GM18858 (cell line): Measurements from ENCODE around the gene KAZALD1.
A peak's percentile ranks its signal among the peaks of the same experiment; 100 is the strongest.

ENCODE experiments used
- ATAC-seq: cut with Tn5 transposase; IDR thresholded peaks from one replicate; pipeline ENCODE4 v1.9.1; 2021; ENCODE audit not compliant: unreplicated experiment

KAZALD1 gene, protein sequence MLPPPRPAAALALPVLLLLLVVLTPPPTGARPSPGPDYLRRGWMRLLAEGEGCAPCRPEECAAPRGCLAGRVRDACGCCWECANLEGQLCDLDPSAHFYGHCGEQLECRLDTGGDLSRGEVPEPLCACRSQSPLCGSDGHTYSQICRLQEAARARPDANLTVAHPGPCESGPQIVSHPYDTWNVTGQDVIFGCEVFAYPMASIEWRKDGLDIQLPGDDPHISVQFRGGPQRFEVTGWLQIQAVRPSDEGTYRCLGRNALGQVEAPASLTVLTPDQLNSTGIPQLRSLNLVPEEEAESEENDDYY

DNA sequence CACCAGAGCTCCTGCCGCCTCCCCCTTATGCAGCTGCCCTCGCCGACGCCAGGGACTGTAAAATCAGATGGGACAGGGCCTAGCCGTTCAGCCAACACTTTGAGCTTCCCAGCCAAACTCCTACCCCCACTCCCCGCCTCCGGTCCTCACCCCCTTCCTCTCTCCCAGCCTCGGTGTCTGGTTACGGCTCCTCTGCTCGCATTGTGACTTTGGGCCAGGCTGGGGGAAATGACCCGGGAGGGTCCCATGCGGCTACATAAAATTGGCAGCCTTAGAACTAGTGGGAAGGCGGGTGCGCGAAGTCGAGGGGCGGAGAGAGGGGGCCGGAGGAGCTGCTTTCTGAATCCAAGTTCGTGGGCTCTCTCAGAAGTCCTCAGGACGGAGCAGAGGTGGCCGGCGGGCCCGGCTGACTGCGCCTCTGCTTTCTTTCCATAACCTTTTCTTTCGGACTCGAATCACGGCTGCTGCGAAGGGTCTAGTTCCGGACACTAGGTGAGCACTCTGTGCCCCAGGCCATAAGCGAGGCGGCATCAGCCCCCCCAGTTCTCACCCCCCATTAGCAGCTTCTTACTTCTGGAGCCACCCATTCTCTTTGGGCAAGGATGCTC, at the start of gene KAZALD1:
Gene KAZALD1 (plus strand): TSS at position 366 of the 608 bp plus-strand sequence. CDS start 604 bp downstream, outside the sequence.
- no peak for ATAC-seq

DNA sequence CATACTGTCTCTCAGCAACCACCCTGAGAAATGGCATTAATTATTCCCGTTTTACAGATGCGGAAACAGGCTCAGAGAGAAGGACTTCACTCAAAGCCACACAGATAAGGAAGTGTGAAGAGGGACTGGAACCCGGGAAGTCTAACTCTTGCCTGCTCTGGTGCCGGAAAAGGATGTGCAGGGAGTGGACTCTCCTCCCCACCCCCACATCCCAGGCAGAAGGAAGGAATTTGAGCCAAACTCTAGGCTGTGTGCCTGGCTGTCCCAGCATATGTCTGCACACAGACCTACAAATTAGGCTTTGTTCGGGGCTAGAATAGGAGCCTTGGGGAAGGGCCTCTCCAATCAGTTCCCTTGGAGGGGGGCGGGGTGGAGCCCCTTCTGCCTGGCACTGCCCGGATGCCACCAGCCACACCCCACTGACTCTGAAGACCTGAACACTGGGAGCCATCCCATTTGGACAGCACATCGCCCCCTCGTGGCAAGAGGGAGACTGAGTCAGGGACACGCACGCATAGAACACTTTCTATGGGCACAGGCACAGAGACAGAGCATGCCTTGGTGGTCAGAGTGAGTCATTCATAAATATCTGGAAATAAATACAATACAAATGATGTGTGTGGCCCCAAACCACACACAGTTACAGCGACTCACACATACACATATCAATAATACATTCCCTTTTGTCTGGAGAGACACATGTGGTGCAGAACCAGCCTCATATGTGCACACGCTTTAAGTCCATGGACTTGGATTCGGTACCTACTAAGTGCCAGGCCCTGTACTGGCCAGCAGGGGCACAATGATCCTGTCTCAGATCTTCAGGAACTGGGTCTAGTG, 49.0 kb upstream of the KAZALD1 start:
- ATAC-seq = peak; percentile 71

- no peak for ATAC-seq
Measured at GRCh38 chr10:101013365-101013825, 48.4 kb upstream of the KAZALD1 start.

- ATAC-seq = no peak
Measured at GRCh38 chr10:101014230-101014884, 47.4 kb upstream of the KAZALD1 start.

GRCh38 chr10:101014966-101015581, 46.7 kb upstream of the KAZALD1 start:
- ATAC-seq = no peak

DNA sequence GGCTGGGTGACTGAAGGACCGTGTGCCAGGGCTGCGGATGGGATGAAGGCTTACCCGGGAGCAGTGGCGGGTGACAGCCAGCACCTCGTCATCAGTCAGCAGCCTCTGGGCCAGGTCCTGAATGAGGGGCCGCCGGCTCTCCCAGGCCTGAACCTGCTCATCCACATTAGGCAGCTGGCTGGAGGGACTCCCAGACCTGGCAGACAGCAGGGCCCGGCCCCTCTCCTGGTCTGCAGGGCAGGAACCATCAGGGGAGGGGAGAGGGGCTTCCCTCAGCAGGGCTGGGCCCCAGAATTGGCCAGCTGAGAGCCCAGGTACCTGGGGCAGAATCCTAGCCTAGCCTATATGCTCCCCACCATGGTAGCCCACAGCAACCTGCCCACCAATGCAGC, 46.2 kb upstream of the KAZALD1 start:
- no peak for ATAC-seq

DNA sequence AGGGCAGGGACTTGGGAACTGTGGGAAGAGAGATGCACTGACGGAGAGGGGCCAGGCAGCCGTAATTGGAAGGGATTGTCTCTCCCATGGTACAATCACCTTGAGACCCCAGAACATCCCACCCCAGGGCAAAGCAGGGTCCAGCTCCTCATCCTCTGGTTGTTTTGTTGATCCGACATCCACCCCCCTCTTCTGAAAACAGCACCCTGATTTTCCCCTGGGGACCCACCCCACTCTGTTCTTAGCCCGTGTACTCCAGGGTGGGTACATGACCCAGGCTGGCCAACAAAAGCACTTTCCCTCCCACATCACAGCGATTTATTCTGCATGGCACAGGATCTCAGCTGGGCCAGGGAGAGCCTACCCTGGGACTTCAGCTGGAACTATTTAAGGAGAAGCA, 45.0 kb upstream of the KAZALD1 start:
- ATAC-seq = no peak

DNA sequence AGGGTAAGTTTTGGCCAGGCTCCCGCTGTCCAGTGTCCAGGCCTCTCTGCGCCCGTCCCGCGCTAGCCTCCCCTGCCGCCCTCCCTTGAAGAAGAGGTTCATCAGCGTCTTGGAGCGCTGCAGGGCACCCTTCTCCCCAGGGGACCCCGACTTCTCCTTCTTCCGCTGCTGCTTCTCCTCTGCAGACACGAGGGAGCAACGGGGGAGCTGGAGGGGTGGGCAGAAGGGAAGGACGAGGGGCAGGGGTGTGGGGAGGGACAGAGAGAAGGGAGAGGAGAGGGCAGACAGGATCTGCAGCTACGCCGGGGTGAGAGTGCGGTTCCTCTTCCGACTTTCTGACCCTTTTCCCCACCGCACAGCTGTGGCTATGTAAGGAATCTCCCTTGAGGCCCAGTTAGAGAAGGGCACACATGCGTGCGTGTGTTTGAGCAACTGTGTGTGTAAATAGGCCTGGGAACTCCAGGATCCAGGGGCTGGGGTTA, 43.6 kb upstream of the KAZALD1 start:
- no peak for ATAC-seq

- no peak for ATAC-seq
Measured at GRCh38 chr10:101018600-101019439, 43.0 kb upstream of the KAZALD1 start.

DNA sequence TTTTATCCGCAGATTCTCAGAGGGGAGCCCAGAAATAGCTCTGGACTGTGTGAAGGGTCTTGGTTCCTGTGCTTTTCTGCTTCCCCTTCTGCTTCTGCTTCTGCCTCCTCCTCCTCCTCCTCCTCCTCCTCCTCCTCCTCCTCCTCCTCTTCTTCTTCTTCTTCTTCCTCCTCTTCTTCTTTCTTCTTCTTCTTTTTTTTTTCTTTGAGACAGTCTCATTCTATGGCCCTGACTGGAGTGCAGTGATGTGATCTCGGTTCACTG, 42.4 kb upstream of the KAZALD1 start:
- ATAC-seq = no peak

DNA sequence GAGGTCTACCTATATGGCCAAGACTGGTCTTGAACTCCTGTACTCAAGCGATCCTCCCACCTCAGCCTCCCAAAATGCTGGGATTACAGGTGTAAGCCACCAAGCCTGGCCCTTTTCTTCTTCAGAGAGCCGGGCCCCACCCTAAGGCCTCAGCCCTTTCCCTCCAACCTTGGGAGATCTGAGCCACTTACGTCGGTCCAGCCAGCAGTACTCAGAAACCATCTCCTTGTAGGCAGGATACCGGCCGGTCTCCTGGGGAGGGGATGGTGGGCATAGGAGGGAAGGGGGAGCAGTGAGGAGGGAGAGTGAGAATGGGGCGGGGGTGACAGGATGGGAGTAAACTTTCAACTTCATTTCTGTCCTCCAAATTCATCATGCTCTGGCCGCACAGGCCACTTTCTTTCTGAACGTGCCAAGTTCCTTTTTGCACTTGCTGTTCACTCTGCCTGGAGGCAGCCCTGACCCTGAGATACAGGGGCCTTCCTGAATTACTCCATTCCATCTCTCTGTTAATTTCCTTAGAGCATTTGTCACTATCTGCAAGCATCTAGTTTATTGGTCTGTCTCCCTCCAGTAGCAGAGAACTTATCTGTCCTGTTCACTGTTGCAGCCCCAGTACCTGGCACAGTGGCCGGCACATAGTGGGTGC, 41.2 kb upstream of the KAZALD1 start:
- no peak for ATAC-seq

DNA sequence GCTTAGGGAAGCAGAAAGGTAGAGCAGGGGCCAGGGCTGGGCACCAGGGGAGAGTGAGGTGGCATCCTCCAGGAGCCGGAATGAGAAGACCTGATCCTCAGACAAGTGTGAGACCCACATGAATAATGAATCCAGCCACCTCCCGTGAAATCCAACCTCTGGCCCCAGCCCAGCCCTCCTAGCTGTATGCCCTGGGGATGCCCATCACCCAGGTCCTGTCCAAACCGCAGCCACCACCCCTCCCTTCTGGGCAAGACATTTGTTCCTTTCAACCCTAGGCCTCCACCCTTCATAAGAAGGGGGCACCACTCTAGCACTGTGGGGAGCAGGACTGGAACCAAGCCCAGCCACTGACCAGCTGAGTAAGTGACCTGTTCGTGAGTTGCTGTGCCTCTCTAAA, 40.5 kb upstream of the KAZALD1 start:
- no peak for ATAC-seq

GRCh38 chr10:101021692-101022251, 40.0 kb upstream of the KAZALD1 start:
- no peak for ATAC-seq

GRCh38 chr10:101022967-101023705, 38.7 kb upstream of the KAZALD1 start:
- no peak for ATAC-seq

GRCh38 chr10:101027106-101027720, 34.6 kb upstream of the KAZALD1 start:
- ATAC-seq = no peak

DNA sequence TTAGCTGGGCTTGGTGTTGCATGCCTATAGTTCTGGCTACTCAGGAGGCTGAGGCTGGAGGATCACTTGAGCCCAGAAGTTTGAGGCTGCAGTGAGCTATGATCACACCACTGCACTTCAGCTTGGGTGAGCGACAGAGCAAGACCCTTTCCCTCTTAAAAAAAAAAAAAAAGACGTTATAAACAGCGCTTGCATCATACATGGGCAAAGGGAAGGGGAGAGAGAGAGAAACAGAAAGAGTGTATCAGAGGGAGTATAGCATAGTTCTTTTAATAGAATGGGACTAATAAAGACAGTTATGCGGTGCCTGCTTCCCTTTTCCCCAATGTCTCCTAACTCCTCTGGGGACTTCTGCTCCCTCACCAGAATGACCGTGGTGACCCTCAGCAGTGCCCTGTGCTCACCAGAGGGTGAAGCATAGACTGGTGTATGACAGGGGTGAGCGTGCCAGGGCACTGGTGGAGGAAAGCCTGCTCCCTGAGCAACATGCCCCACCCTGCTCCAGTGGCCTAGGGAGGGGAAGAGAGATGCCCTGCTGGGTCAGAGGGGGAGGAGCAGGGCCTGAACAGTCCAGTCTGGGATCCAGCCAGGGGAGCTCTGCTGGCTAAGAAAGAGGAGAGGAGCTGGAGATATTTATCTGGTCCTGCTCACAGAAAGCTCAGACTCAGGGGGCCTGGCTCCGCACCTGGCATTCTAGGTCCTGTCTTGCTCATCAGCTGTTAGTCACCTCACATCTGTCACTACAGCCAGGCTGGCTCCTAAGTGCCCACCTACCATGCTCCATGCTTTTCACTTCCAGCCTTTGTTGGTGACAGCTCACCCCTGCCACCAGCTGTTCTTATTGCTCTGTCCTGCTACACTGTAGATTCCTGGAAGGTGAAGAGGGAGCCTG, 33.1 kb upstream of the KAZALD1 start:
- ATAC-seq = no peak
